Midbrain (tissue), 1 donor: ENCODE data around the gene CENPT.

Source experiments
- DNase-seq: peaks from one replicate; lab custom pipeline; 2025; lab: John Stamatoyannopoulos, UW

CENPT gene

GRCh38 chr16:67807148-67807682 is 40.3 kb downstream of the CENPT start:
- no peak for DNase-seq

GRCh38 chr16:67806428-67807147 is 40.9 kb downstream of the CENPT start, which contains the start of the genes RANBP10 and TSNAXIP1:
TSS of gene RANBP10 (minus strand) at chr16:67806560. CDS start at chr16:67806536, 24 bp downstream.
TSS of gene TSNAXIP1 (plus strand) at chr16:67806889. CDS start at chr16:67807150, 261 bp downstream.
- DNase-seq, result peak; percentile 98

GRCh38 chr16:67805718-67806427 is 41.6 kb downstream of the CENPT start:
- DNase-seq, result no peak

- no peak for DNase-seq
Observed at GRCh38 chr16:67804853-67805542, 42.5 kb downstream of the CENPT start.

- no peak for DNase-seq
Observed at GRCh38 chr16:67803894-67804293, 43.6 kb downstream of the CENPT start.

GRCh38 chr16:67801883-67802282 is 45.6 kb downstream of the CENPT start:
- DNase-seq, result no peak

- DNase-seq, result no peak
Observed at GRCh38 chr16:67801241-67801640, 46.3 kb downstream of the CENPT start.

GRCh38 chr16:67800338-67800926 is 47.1 kb downstream of the CENPT start:
- no peak for DNase-seq

- DNase-seq, result no peak
Observed at GRCh38 chr16:67796099-67796718, 51.3 kb downstream of the CENPT start.

- no peak for DNase-seq
Observed at GRCh38 chr16:67790071-67790470, 57.4 kb downstream of the CENPT start.

GRCh38 chr16:67786491-67786890 is 61.0 kb downstream of the CENPT start:
- no peak for DNase-seq

- DNase-seq, result no peak
Observed at GRCh38 chr16:67783353-67783725, 64.2 kb downstream of the CENPT start.

- no peak for DNase-seq
Observed at GRCh38 chr16:67782567-67783352, 64.7 kb downstream of the CENPT start.

GRCh38 chr16:67781565-67781921 is 66.0 kb downstream of the CENPT start:
- DNase-seq, result no peak

GRCh38 chr16:67780847-67781564 is 66.5 kb downstream of the CENPT start:
- no peak for DNase-seq

GRCh38 chr16:67779256-67780014 is 68.1 kb downstream of the CENPT start:
- no peak for DNase-seq
